Peyer's patch (tissue), 4 donors: ENCODE measurements around the gene ATXN1. TPM values are rescaled to one million over a fixed set of nuclear protein-coding genes. Genes with fewer than 3 reads are reported as not detected.

ENCODE experiments used
- DNase-seq, 3 donors: peaks; one replicate each; pipeline ENCODE4 v3.0.0-alpha.2; 2017 to 2019
- H3K27ac ChIP-seq, 4 donors: fragments of 200-600 bp; sonication (generic); one replicate each; pipeline ENCODE4 v1.5.1; 2016 to 2019
- H3K27me3 ChIP-seq, 2 donors: fragments of 200-600 bp; sonication (generic); one replicate each; pipeline ENCODE4 v1.5.1; 2019
- H3K36me3 ChIP-seq, 3 donors: fragments of 200-600 bp; sonication (generic); one replicate each; pipeline ENCODE4 v1.5.1; 2016 to 2019
- H3K4me1 ChIP-seq, 4 donors: fragments of 200-600 bp; sonication (generic); one replicate each; pipeline ENCODE4 v1.5.1; 2016 to 2019
- H3K4me3 ChIP-seq, 4 donors: fragments of 200-600 bp; sonication (generic); 1 replicate in 3 of 4; 2 replicates in 1 of 4; pipeline ENCODE4 v1.5.1; 2016 to 2019; ENCODE audit warnings: mild to moderate bottlenecking in 1 of 4
- H3K9me3 ChIP-seq, 4 donors: fragments of 200-600 bp; sonication (generic); one replicate each; pipeline ENCODE4 v1.5.1; 2016 to 2019; ENCODE audit warnings: mild to moderate bottlenecking in 1 of 4
- CTCF ChIP-seq, 6 experiments: fragments of 450-650 bp in 4 of 6; fragments of 200-600 bp in 2 of 6; sonication (generic) in 1 of 6; IDR thresholded peaks; one replicate each; pipeline ENCODE4 v1.5.1; 2017 to 2019; ENCODE audit warnings: antibody characterized with exemption in 6 of 6, mild to moderate bottlenecking in 3 of 6, moderate library complexity in 1 of 6
- POLR2A ChIP-seq, 2 donors: fragments of 450-650 bp; IDR thresholded peaks; one replicate each; pipeline ENCODE4 v1.5.1; 2017; ENCODE audit warnings: antibody characterized with exemption in 2 of 2, mild to moderate bottlenecking in 2 of 2, moderate library complexity in 2 of 2
- total RNA-seq, 4 donors: library from RNA; depleted of rRNA; stranded (reverse); fragments of >200 nt; gene quantifications; one replicate each; pipeline ENCODE4 v1.1.0, GENCODE V29; 2016

The ATXN1 gene
- total RNA-seq, 4 donors from 2014 or later, result 34.7 to 48.5 (median 43.1) TPM

- no peak for TF ChIP-seq CTCF (IDR thresholded peaks at IDR 0.05)
- TF ChIP-seq POLR2A (IDR thresholded peaks at IDR 0.05), result no peak
- Histone ChIP-seq H3K4me1 (no peaks in the 10 kb centered on the region), H3K4me3 (no peak overlapping the region), H3K9me3 (no peaks in the 10 kb centered on the region), H3K36me3 (peaks cover 0 to under 1% (median 0%) of the 10 kb centered on the region in 3 donors), H3K27ac (no peak overlapping the region), H3K27me3 (no peaks in the 10 kb centered on the region)
- no peak for DNase-seq
These were observed 116.6 kb downstream of the ATXN1 start for GRCh38 chr6:16644540-16645250.

DNA sequence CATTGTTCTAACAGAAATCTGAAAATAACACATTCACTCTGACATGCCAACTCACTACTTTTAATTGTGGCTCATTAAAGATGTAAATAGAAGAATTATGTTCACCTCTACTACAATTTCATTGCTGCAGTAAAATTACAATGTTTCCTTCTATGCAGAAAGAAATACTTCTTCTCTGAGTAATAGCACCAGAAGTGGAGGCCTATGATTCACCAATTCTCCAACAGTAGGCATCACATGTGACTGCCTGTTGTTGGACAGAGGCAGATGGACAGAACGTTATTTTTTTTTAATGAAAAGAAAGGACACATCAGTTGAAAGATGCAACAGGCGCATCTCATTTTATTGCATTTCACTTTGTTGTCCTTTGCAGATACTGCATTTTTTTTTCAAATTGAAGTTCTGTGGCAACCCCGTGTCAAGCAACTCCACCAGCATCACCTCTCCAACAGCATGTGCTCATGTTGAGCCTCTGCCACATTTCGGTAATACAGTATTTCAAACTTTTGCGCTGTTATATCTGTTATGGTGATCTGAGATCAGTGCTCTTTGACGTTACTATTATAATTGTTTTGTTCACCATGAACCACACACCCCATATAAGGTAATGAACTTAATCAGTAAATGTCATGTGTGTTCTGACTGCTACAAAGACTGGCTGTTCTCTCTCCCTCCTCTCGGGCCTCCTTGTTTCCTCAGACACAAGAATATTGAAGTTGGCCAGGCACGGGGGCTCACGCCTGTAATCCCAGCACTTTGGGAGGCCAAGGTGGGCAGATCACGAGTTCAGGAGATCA lies 121.4 kb downstream of the ATXN1 start:
- Histone ChIP-seq H3K4me1 (no peaks in the 10 kb centered on the region), H3K27ac (no peak overlapping the region), H3K27me3 (no peaks in the 10 kb centered on the region), H3K9me3 (no peaks in the 10 kb centered on the region), H3K4me3 (no peak overlapping the region), H3K36me3 (peaks cover 0 to 5% (median 0%) of the 10 kb centered on the region in 3 donors)
- DNase-seq, result no peak
- TF ChIP-seq CTCF (IDR thresholded peaks at IDR 0.05) (no peak), POLR2A (IDR thresholded peaks at IDR 0.05) (no peak)

DNA sequence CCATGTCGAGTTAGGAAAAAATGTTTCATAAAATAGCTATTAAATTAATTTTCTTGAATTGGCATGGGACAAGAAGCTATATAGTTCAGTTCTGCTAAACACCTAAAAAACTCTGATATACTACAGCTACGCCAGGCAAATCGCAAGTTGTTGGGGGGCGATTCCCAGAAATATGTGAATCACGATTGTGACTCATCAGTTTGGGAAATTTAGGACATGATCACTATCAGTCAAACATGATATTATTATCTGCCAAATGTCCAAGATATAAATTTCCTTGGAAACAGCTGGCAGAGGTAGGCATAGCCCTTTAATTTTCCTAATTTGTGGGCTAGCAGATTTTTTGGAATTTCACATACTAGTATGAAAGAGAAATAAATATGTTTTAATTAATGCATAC lies 123.6 kb downstream of the ATXN1 start:
- Histone ChIP-seq H3K36me3 (peaks cover 0 to 5% (median 0%) of the 10 kb centered on the region in 3 donors), H3K4me3 (no peak overlapping the region), H3K27ac (no peak overlapping the region), H3K9me3 (no peaks in the 10 kb centered on the region), H3K4me1 (no peaks in the 10 kb centered on the region), H3K27me3 (no peaks in the 10 kb centered on the region)
- TF ChIP-seq CTCF (IDR thresholded peaks at IDR 0.05) (no peak), POLR2A (IDR thresholded peaks at IDR 0.05) (no peak)
- DNase-seq, result no peak

DNA sequence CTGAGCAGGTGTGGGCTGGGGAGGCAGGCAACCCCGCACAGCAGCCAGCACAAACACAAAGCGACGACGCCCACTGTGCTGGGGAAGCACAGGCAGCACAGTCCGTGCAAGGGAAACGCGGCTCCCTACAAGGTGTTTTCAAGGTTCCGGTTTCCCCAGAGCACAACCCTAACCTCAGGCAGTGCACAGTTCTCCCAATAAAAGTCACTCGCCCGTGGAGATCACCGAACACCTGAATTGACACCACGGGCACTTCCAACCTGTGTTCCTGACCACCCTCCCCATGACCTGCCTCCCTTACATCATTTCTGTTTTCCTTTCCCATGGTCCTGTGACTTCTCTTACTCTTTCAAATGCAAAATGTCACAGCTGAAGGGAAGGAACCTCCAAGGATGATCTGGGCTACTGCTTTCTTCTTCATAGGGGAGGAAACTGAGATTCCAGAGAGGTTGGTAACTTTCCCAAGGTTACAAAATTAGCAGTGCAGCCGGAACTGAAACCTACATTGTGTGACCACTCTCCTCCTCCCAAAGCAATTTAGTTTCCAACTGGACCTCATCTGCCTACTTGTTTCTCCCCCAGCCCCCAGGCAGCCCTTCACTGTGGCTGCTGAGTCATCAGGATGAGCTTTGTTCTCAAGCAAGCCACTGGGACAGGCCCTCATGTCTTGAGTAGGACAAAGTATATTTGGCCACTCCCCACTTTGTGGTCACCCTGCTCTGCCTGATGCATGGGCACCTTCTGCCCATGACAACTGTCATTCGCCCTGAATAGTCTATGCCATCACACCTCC lies 125.3 kb downstream of the ATXN1 start:
- H3K36me3 ChIP-seq, result peaks cover 0 to 5% (median 0%) of the 10 kb centered on the region in 3 donors
- H3K9me3 ChIP-seq, result no peaks in the 10 kb centered on the region
- no peak for TF ChIP-seq CTCF (IDR thresholded peaks at IDR 0.05)
- TF ChIP-seq POLR2A (IDR thresholded peaks at IDR 0.05), result no peak
- no peak for DNase-seq
- no peak overlapping the region for H3K27ac ChIP-seq
- H3K4me3 ChIP-seq, result no peak overlapping the region
- H3K4me1 ChIP-seq, result no peaks in the 10 kb centered on the region
- H3K27me3 ChIP-seq, result no peaks in the 10 kb centered on the region

GRCh38 chr6:16635291-16635809 lies 125.9 kb downstream of the ATXN1 start:
- no peak for TF ChIP-seq POLR2A (IDR thresholded peaks at IDR 0.05)
- no peak for TF ChIP-seq CTCF (IDR thresholded peaks at IDR 0.05)
- no peaks in the 10 kb centered on the region for H3K9me3 ChIP-seq
- peaks cover 0 to 5% (median 0%) of the 10 kb centered on the region in 3 donors for H3K36me3 ChIP-seq
- DNase-seq, result no peak
- no peaks in the 10 kb centered on the region for H3K27me3 ChIP-seq
- H3K4me3 ChIP-seq, result no peak overlapping the region
- no peaks in the 10 kb centered on the region for H3K4me1 ChIP-seq
- no peak overlapping the region for H3K27ac ChIP-seq
